T-helper 2 cell treated with Interferon-gamma antibody and Interleukin-4, amounts not matched to agents 5 μg/mL and 100 μg/mL, for 36 hours (primary cell): ENCODE data around the gene ZNF536.

Experiments used
- DNase-seq: peaks from one replicate; pipeline ENCODE4 v3.0.0; 2021; ENCODE audit warnings: low spot score
- H3K27ac Mint-ChIP-seq: one replicate; pipeline ENCODE4 v1.8.0; 2021; ENCODE audit warnings: mild to moderate bottlenecking, mixed read lengths
- H3K27me3 Mint-ChIP-seq: one replicate; pipeline ENCODE4 v1.8.0; 2021; ENCODE audit warnings: low read depth, mixed read lengths
- H3K36me3 Mint-ChIP-seq: one replicate; pipeline ENCODE4 v1.8.0; 2021; ENCODE audit warnings: low read depth, mixed read lengths
- H3K4me1 Mint-ChIP-seq: one replicate; pipeline ENCODE4 v1.8.0; 2021; ENCODE audit warnings: low read depth, mixed read lengths
- H3K4me3 Mint-ChIP-seq: one replicate; pipeline ENCODE4 v1.8.0; 2022; ENCODE audit warnings: mild to moderate bottlenecking, moderate library complexity, mixed read lengths
- H3K9me3 Mint-ChIP-seq: one replicate; pipeline ENCODE4 v1.8.0; 2021; ENCODE audit warnings: mixed read lengths

The ZNF536 gene

GRCh38 chr19:30539315-30539714 is 167.1 kb downstream of the ZNF536 start:
- no peak for DNase-seq
- no peaks in the 10 kb centered on the region for H3K9me3 Mint-ChIP-seq
- H3K27ac Mint-ChIP-seq, result no peak overlapping the region
- H3K4me1 Mint-ChIP-seq, result no peaks in the 10 kb centered on the region
- no peaks in the 10 kb centered on the region for H3K27me3 Mint-ChIP-seq
- H3K4me3 Mint-ChIP-seq, result no peak overlapping the region
- H3K36me3 Mint-ChIP-seq, result no peaks in the 10 kb centered on the region

GRCh38 chr19:30539981-30540380 is 167.8 kb downstream of the ZNF536 start:
- H3K27me3 Mint-ChIP-seq, result no peaks in the 10 kb centered on the region
- DNase-seq, result no peak
- H3K9me3 Mint-ChIP-seq, result no peaks in the 10 kb centered on the region
- H3K27ac Mint-ChIP-seq, result no peak overlapping the region
- no peaks in the 10 kb centered on the region for H3K36me3 Mint-ChIP-seq
- H3K4me1 Mint-ChIP-seq, result no peaks in the 10 kb centered on the region
- no peak overlapping the region for H3K4me3 Mint-ChIP-seq

GRCh38 chr19:30540761-30541160 is 168.6 kb downstream of the ZNF536 start:
- H3K4me1 Mint-ChIP-seq, result no peaks in the 10 kb centered on the region
- H3K27ac Mint-ChIP-seq, result no peak overlapping the region

GRCh38 chr19:30541575-30541974 is 169.4 kb downstream of the ZNF536 start:
- H3K27me3 Mint-ChIP-seq, result no peaks in the 10 kb centered on the region
- H3K36me3 Mint-ChIP-seq, result no peaks in the 10 kb centered on the region
- no peak for DNase-seq
- H3K9me3 Mint-ChIP-seq, result no peaks in the 10 kb centered on the region
- no peaks in the 10 kb centered on the region for H3K4me1 Mint-ChIP-seq
- H3K4me3 Mint-ChIP-seq, result no peak overlapping the region
- no peak overlapping the region for H3K27ac Mint-ChIP-seq

More at GRCh38 chr19:30540761-30541160, 168.6 kb downstream of the ZNF536 start:
- Mint-ChIP-seq H3K27me3 (no peaks in the 10 kb centered on the region), H3K36me3 (no peaks in the 10 kb centered on the region), H3K9me3 (no peaks in the 10 kb centered on the region), H3K4me3 (no peak overlapping the region)
- DNase-seq, result no peak

GRCh38 chr19:30543243-30543945 is 171.2 kb downstream of the ZNF536 start:
- H3K4me3 Mint-ChIP-seq, result no peak overlapping the region
- H3K27me3 Mint-ChIP-seq, result no peaks in the 10 kb centered on the region
- H3K36me3 Mint-ChIP-seq, result no peaks in the 10 kb centered on the region
- H3K9me3 Mint-ChIP-seq, result no peaks in the 10 kb centered on the region
- no peaks in the 10 kb centered on the region for H3K4me1 Mint-ChIP-seq
- no peak overlapping the region for H3K27ac Mint-ChIP-seq
- DNase-seq, result no peak

GRCh38 chr19:30545752-30546151 is 173.6 kb downstream of the ZNF536 start:
- Mint-ChIP-seq H3K27ac (no peak overlapping the region), H3K9me3 (no peaks in the 10 kb centered on the region), H3K4me3 (no peak overlapping the region), H3K27me3 (no peaks in the 10 kb centered on the region), H3K36me3 (no peaks in the 10 kb centered on the region), H3K4me1 (no peaks in the 10 kb centered on the region)
- no peak for DNase-seq

GRCh38 chr19:30546332-30546731 is 174.1 kb downstream of the ZNF536 start:
- no peaks in the 10 kb centered on the region for H3K36me3 Mint-ChIP-seq
- no peak overlapping the region for H3K4me3 Mint-ChIP-seq
- no peaks in the 10 kb centered on the region for H3K4me1 Mint-ChIP-seq
- H3K27me3 Mint-ChIP-seq, result no peaks in the 10 kb centered on the region
- H3K27ac Mint-ChIP-seq, result no peak overlapping the region
- no peak for DNase-seq
- no peaks in the 10 kb centered on the region for H3K9me3 Mint-ChIP-seq

GRCh38 chr19:30547246-30547645 is 175.1 kb downstream of the ZNF536 start:
- Mint-ChIP-seq H3K4me3 (no peak overlapping the region), H3K27ac (no peak overlapping the region), H3K36me3 (no peaks in the 10 kb centered on the region), H3K9me3 (no peaks in the 10 kb centered on the region), H3K27me3 (no peaks in the 10 kb centered on the region), H3K4me1 (no peaks in the 10 kb centered on the region)
- DNase-seq, result no peak

- H3K36me3 Mint-ChIP-seq, result no peaks in the 10 kb centered on the region
- H3K27me3 Mint-ChIP-seq, result no peaks in the 10 kb centered on the region
- H3K4me3 Mint-ChIP-seq, result no peak overlapping the region
- no peak for DNase-seq
- H3K9me3 Mint-ChIP-seq, result no peaks in the 10 kb centered on the region
- no peak overlapping the region for H3K27ac Mint-ChIP-seq
- no peaks in the 10 kb centered on the region for H3K4me1 Mint-ChIP-seq
Measured at GRCh38 chr19:30549151-30549550, 177.0 kb downstream of the ZNF536 start.

GRCh38 chr19:30551271-30551670 is 179.1 kb downstream of the ZNF536 start:
- Mint-ChIP-seq H3K4me3 (no peak overlapping the region), H3K27me3 (no peaks in the 10 kb centered on the region), H3K36me3 (no peaks in the 10 kb centered on the region), H3K27ac (no peak overlapping the region), H3K4me1 (no peaks in the 10 kb centered on the region), H3K9me3 (no peaks in the 10 kb centered on the region)
- no peak for DNase-seq

GRCh38 chr19:30552593-30552992 is 180.4 kb downstream of the ZNF536 start:
- no peak overlapping the region for H3K27ac Mint-ChIP-seq
- no peaks in the 10 kb centered on the region for H3K36me3 Mint-ChIP-seq
- no peaks in the 10 kb centered on the region for H3K27me3 Mint-ChIP-seq
- DNase-seq, result no peak
- no peaks in the 10 kb centered on the region for H3K4me1 Mint-ChIP-seq
- no peak overlapping the region for H3K4me3 Mint-ChIP-seq
- no peaks in the 10 kb centered on the region for H3K9me3 Mint-ChIP-seq

GRCh38 chr19:30555075-30555790 is 183.0 kb downstream of the ZNF536 start:
- no peak overlapping the region for H3K27ac Mint-ChIP-seq
- H3K9me3 Mint-ChIP-seq, result no peaks in the 10 kb centered on the region
- H3K4me3 Mint-ChIP-seq, result no peak overlapping the region
- H3K27me3 Mint-ChIP-seq, result no peaks in the 10 kb centered on the region
- no peak for DNase-seq
- no peaks in the 10 kb centered on the region for H3K36me3 Mint-ChIP-seq
- H3K4me1 Mint-ChIP-seq, result no peaks in the 10 kb centered on the region

GRCh38 chr19:30555791-30556110 is 183.6 kb downstream of the ZNF536 start:
- Mint-ChIP-seq H3K9me3 (no peaks in the 10 kb centered on the region), H3K4me1 (no peaks in the 10 kb centered on the region), H3K27ac (no peak overlapping the region), H3K36me3 (no peaks in the 10 kb centered on the region), H3K27me3 (no peaks in the 10 kb centered on the region), H3K4me3 (no peak overlapping the region)
- DNase-seq, result no peak

GRCh38 chr19:30556230-30556711 is 184.1 kb downstream of the ZNF536 start:
- H3K9me3 Mint-ChIP-seq, result no peaks in the 10 kb centered on the region
- H3K36me3 Mint-ChIP-seq, result no peaks in the 10 kb centered on the region
- no peak overlapping the region for H3K27ac Mint-ChIP-seq
- H3K27me3 Mint-ChIP-seq, result no peaks in the 10 kb centered on the region
- DNase-seq, result no peak
- no peaks in the 10 kb centered on the region for H3K4me1 Mint-ChIP-seq
- no peak overlapping the region for H3K4me3 Mint-ChIP-seq

GRCh38 chr19:30557212-30557611 is 185.0 kb downstream of the ZNF536 start:
- Mint-ChIP-seq H3K4me3 (no peak overlapping the region), H3K36me3 (no peaks in the 10 kb centered on the region), H3K27me3 (no peaks in the 10 kb centered on the region), H3K27ac (no peak overlapping the region), H3K4me1 (no peaks in the 10 kb centered on the region), H3K9me3 (no peaks in the 10 kb centered on the region)
- no peak for DNase-seq
